Lower leg skin (tissue), 3 donors: ENCODE measurements around the gene RBM45.

Experiments
- CTCF ChIP-seq, 3 donors: fragments of 450-650 bp; IDR thresholded peaks; one replicate each; pipeline ENCODE4 v1.5.1; 2016; ENCODE audit warnings: antibody characterized with exemption in 3 of 3, mild to moderate bottlenecking in 3 of 3, moderate library complexity in 2 of 3
- POLR2A ChIP-seq, 2 donors: fragments of 450-650 bp; IDR thresholded peaks; one replicate each; pipeline ENCODE4 v1.6.1; 2016 to 2017; ENCODE audit warnings: antibody characterized with exemption in 2 of 2, mild to moderate bottlenecking in 1 of 2, moderate library complexity in 1 of 2

GRCh38 chr2:178177066-178177679 lies 64.9 kb downstream of the RBM45 start:
- TF ChIP-seq CTCF (IDR thresholded peaks at IDR 0.05), result no peak
- no peak for TF ChIP-seq POLR2A (IDR thresholded peaks at IDR 0.05)
